ENCODE data around the gene CEND1.

Gene CEND1

DNA sequence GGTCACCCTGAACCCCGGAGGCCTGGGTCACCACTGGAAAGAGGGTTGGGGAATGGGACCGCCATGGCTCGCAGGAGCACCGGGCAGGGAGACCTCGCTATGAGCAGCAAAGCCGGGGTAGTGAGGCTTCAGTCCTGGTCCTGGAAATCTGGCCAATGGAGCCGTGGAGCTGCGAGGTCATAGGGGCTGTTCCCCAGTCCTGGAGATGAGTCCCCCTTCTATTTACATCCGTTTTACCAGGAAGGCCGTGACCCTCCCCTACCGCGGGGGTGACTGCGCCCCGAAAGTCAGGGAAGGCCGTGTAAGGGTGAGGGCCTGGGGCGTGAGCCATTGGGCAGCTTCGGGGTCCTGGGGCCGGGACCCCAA is 14.7 kb upstream of the CEND1 start:
- no CpG with 5 or more reads among the region's 18 CpGs for WGBS (ENCODE audit: extremely low coverage, insufficient coverage, low lambda C conversion rate)
- Histone ChIP-seq H3K9ac (ENCODE audit: low read length) (peak overlapping the region; percentile 91), H3K18ac (ENCODE audit: low read length) (peak overlapping the region; percentile 73), H2AK5ac (ENCODE audit: low read length) (no peak overlapping the region), H3K23ac (ENCODE audit: low read length) (peak overlapping the region; percentile 89), H3K56ac (ENCODE audit: low read length) (peak overlapping the region; percentile 88), H4K8ac (ENCODE audit: low read depth, low read length) (peak overlapping the region; percentile 77), H3K79me2 (ENCODE audit: control insufficient read depth, insufficient read depth, low read length) (peaks cover 8% of the 10 kb centered on the region), H4K5ac (ENCODE audit: low read length) (no peak overlapping the region), H2BK120ac (ENCODE audit: low read depth, low read length) (peak overlapping the region; percentile 9), H3K36me3 (ENCODE audit: control insufficient read depth, insufficient read depth, low read length) (no peaks in the 10 kb centered on the region), H3K4me1 (ENCODE audit: control insufficient read depth, low read depth, low read length) (peaks cover 4% of the 10 kb centered on the region), H3K79me1 (ENCODE audit: low read length) (peaks cover 2% of the 10 kb centered on the region), H3K27me3 (ENCODE audit: insufficient read depth, low read length, poor library complexity) (no peaks in the 10 kb centered on the region), H3K4me2 (ENCODE audit: low read length) (peak overlapping the region; percentile 91), H3K27ac (ENCODE audit: low read depth, low read length) (peak overlapping the region; percentile 58), H2BK5ac (ENCODE audit: low read length) (no peak overlapping the region), H3K4me3 (ENCODE audit: low read length) (peak overlapping the region; percentile 28), H3K4ac (ENCODE audit: low read depth, low read length) (peak overlapping the region; percentile 81), H2BK15ac (replicated peaks; ENCODE audit: low read depth) (no peak overlapping the region)
- DNase-seq: no peak

DNA sequence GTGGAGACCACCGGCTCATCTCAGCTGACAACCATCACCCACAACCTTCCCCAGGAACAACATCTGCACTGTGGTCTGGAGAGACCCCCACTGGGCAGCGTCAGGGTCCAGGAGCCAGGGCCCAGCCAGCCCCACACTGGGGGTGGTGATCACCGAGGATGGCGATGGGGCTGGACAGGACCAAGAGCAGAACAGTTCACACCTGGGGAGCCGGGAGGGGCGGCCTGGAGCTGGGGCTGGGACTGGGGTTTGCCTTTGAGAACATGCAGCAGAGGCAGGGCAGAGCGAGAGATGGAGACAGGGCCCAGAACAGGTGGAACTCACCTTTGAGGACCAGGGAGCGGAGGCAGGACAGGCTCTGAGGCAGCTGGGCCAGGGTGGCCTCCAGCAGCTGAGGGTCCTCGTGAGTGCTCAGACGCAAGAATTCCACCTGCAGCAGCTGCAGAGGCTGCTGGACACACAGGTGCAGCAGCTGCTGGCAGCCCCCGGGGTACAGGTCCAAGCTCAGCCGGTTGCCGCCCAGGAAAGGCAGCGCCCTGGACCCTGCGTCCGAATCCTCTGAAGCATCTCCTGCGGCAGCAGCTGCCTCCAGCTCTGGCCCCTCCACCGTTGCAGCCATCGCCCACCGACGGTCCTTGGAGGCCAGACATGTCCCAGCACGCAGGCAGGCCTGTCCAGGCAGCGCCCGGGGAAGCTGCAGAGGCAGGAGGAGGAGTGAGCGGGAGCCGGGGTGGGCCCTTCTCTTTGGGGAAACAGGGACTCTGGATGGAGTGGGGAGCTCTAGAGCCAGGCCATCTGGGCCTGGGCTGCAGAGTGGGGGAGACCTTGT is 14.1 kb upstream of the CEND1 start:
- Histone ChIP-seq H3K79me2 (ENCODE audit: control insufficient read depth, insufficient read depth, low read length) (peaks cover 6% of the 10 kb centered on the region), H3K4ac (ENCODE audit: low read depth, low read length) (peak overlapping the region; percentile 81), H3K79me1 (ENCODE audit: low read length) (peaks cover 2% of the 10 kb centered on the region), H4K5ac (ENCODE audit: low read length) (no peak overlapping the region), H3K4me3 (ENCODE audit: low read length) (no peak overlapping the region), H2AK5ac (ENCODE audit: low read length) (no peak overlapping the region), H2BK120ac (ENCODE audit: low read depth, low read length) (peak overlapping the region; percentile 9), H3K9ac (ENCODE audit: low read length) (peak overlapping the region; percentile 91), H3K27ac (ENCODE audit: low read depth, low read length) (no peak overlapping the region), H3K27me3 (ENCODE audit: insufficient read depth, low read length, poor library complexity) (no peaks in the 10 kb centered on the region), H3K18ac (ENCODE audit: low read length) (peak overlapping the region; percentile 73), H3K4me1 (ENCODE audit: control insufficient read depth, low read depth, low read length) (peaks cover 4% of the 10 kb centered on the region), H3K4me2 (ENCODE audit: low read length) (peak overlapping the region; percentile 91), H3K36me3 (ENCODE audit: control insufficient read depth, insufficient read depth, low read length) (no peaks in the 10 kb centered on the region), H3K56ac (ENCODE audit: low read length) (peak overlapping the region; percentile 88), H4K8ac (ENCODE audit: low read depth, low read length) (no peak overlapping the region), H3K23ac (ENCODE audit: low read length) (peak overlapping the region; percentile 89), H2BK15ac (replicated peaks; ENCODE audit: low read depth) (no peak overlapping the region), H2BK5ac (ENCODE audit: low read length) (no peak overlapping the region)
- WGBS (ENCODE audit: extremely low coverage, insufficient coverage, low lambda C conversion rate): no CpG with 5 or more reads among the region's 26 CpGs
- no peak for DNase-seq

DNA sequence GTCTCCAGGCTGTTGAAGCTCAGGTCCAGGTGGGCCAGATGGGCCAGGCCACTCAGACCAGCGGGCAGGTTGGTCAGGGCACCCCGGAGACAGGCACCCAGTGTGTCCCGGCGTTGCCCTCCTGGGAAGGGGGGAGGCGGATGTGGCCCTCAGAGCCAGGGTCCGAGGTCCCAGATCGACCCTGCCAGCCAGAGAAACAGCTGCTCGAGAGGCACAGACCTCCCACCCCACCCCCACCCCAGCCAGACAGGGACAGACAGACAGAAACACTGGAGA is 13.5 kb upstream of the CEND1 start:
- Histone ChIP-seq H3K9ac (ENCODE audit: low read length) (no peak overlapping the region), H3K4ac (ENCODE audit: low read depth, low read length) (no peak overlapping the region), H3K56ac (ENCODE audit: low read length) (no peak overlapping the region), H3K27me3 (ENCODE audit: insufficient read depth, low read length, poor library complexity) (no peaks in the 10 kb centered on the region), H3K79me2 (ENCODE audit: control insufficient read depth, insufficient read depth, low read length) (peaks cover under 1% of the 10 kb centered on the region), H4K5ac (ENCODE audit: low read length) (no peak overlapping the region), H2BK5ac (ENCODE audit: low read length) (no peak overlapping the region), H3K23ac (ENCODE audit: low read length) (no peak overlapping the region), H3K18ac (ENCODE audit: low read length) (no peak overlapping the region), H3K4me3 (ENCODE audit: low read length) (no peak overlapping the region), H4K8ac (ENCODE audit: low read depth, low read length) (no peak overlapping the region), H2BK120ac (ENCODE audit: low read depth, low read length) (no peak overlapping the region), H3K4me2 (ENCODE audit: low read length) (no peak overlapping the region), H3K36me3 (ENCODE audit: control insufficient read depth, insufficient read depth, low read length) (no peaks in the 10 kb centered on the region), H3K4me1 (ENCODE audit: control insufficient read depth, low read depth, low read length) (peaks cover 4% of the 10 kb centered on the region), H3K79me1 (ENCODE audit: low read length) (no peaks in the 10 kb centered on the region), H2BK15ac (replicated peaks; ENCODE audit: low read depth) (no peak overlapping the region), H2AK5ac (ENCODE audit: low read length) (no peak overlapping the region), H3K27ac (ENCODE audit: low read depth, low read length) (no peak overlapping the region)
- WGBS (ENCODE audit: extremely low coverage, insufficient coverage, low lambda C conversion rate): no CpG with 5 or more reads among the region's 8 CpGs
- DNase-seq: no peak

DNA sequence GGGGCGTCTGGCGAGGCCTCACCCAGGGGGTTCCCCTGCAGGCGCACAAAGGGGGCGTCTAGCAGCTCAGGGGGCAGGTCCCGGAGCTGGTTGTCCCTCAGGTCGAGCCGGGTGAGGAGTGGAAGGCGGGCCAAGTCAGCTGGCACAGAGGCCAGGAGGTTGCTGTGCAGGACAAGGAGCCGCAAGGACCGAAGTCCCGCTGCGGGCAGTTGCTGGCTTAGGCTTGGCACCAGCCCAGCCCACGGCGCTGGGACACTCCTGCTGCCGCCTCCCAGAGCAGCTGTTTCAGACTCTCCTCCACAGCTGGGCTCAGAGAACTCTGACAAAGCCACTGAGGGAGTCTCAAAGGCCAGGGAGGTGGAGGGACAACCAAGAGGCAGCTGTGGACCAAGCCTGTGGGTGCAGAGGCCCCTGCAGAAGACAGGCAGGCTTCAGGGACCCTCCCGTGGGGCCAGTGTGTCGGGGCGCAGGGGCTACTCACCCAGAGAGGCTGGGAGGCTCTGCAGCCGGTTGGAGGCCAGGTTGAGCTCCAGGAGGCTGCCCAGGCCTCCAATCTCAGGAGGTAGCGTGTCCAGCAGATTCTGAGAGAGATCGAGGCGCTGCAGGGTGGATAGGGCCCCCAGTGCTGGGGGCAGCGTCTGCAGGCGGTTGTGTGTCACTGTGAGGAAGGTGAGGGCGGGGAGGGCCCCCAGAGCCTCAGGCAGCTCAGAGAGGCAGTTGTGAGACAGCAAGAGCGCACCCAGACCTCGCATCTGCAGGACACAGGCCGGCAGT is 13.0 kb upstream of the CEND1 start:
- no peak overlapping the region for H3K18ac ChIP-seq (ENCODE audit: low read length)
- H3K9ac ChIP-seq (ENCODE audit: low read length): no peak overlapping the region
- no peaks in the 10 kb centered on the region for H3K79me2 ChIP-seq (ENCODE audit: control insufficient read depth, insufficient read depth, low read length)
- no peak overlapping the region for H3K27ac ChIP-seq (ENCODE audit: low read depth, low read length)
- no peak overlapping the region for H4K5ac ChIP-seq (ENCODE audit: low read length)
- no peaks in the 10 kb centered on the region for H3K27me3 ChIP-seq (ENCODE audit: insufficient read depth, low read length, poor library complexity)
- H3K4me1 ChIP-seq (ENCODE audit: control insufficient read depth, low read depth, low read length): peaks cover 4% of the 10 kb centered on the region
- no CpG with 5 or more reads among the region's 28 CpGs for WGBS (ENCODE audit: extremely low coverage, insufficient coverage, low lambda C conversion rate)
- H4K8ac ChIP-seq (ENCODE audit: low read depth, low read length): no peak overlapping the region
- H3K4me2 ChIP-seq (ENCODE audit: low read length): no peak overlapping the region
- no peak overlapping the region for H2BK120ac ChIP-seq (ENCODE audit: low read depth, low read length)
- no peaks in the 10 kb centered on the region for H3K79me1 ChIP-seq (ENCODE audit: low read length)
- H3K4me3 ChIP-seq (ENCODE audit: low read length): no peak overlapping the region
- H3K23ac ChIP-seq (ENCODE audit: low read length): no peak overlapping the region
- H2AK5ac ChIP-seq (ENCODE audit: low read length): no peak overlapping the region
- H3K36me3 ChIP-seq (ENCODE audit: control insufficient read depth, insufficient read depth, low read length): no peaks in the 10 kb centered on the region
- no peak overlapping the region for H2BK5ac ChIP-seq (ENCODE audit: low read length)
- no peak overlapping the region for H2BK15ac ChIP-seq (replicated peaks; ENCODE audit: low read depth)
- no peak for DNase-seq
- no peak overlapping the region for H3K56ac ChIP-seq (ENCODE audit: low read length)
- no peak overlapping the region for H3K4ac ChIP-seq (ENCODE audit: low read depth, low read length)

DNA sequence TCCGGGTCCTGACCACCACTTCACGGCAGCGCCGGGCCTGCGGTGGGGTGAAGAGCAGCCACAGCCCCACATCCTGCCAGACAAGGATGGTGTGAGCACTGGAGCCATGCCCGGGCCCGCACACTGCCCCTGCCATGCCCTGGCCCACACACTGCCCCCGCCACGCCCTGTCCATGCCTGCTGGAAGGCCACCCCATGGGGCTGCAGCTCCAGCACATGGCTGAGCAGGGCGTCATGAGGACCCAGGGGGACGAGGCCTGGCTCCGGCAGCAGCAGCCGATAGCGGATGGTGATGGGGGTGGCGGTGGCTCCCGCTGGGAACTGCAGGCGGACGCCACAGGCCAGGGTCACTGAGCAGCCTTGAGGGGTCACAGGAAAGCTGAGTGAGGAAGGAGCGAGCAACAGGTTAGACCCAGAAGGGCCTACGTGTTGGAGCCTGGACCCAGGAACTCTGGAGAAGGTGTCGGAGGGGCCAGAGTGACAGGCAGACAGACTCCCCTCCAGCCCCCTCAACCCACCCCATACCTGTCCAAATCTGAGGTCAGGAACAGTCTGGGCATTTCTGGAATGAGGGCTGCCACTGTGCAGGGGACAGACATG is 12.2 kb upstream of the CEND1 start:
- Histone ChIP-seq H2AK5ac (ENCODE audit: low read length) (no peak overlapping the region), H4K8ac (ENCODE audit: low read depth, low read length) (no peak overlapping the region), H3K79me2 (ENCODE audit: control insufficient read depth, insufficient read depth, low read length) (no peaks in the 10 kb centered on the region)

More for the DNA sequence above, 12.2 kb upstream of the CEND1 start:
- no peak overlapping the region for H3K18ac ChIP-seq (ENCODE audit: low read length)
- no peak overlapping the region for H2BK5ac ChIP-seq (ENCODE audit: low read length)
- no peak overlapping the region for H3K4ac ChIP-seq (ENCODE audit: low read depth, low read length)
- H4K5ac ChIP-seq (ENCODE audit: low read length): no peak overlapping the region
- no CpG with 5 or more reads among the region's 21 CpGs for WGBS (ENCODE audit: extremely low coverage, insufficient coverage, low lambda C conversion rate)
- DNase-seq: no peak
- H3K23ac ChIP-seq (ENCODE audit: low read length): no peak overlapping the region
- H3K4me2 ChIP-seq (ENCODE audit: low read length): no peak overlapping the region
- no peaks in the 10 kb centered on the region for H3K27me3 ChIP-seq (ENCODE audit: insufficient read depth, low read length, poor library complexity)
- no peaks in the 10 kb centered on the region for H3K36me3 ChIP-seq (ENCODE audit: control insufficient read depth, insufficient read depth, low read length)
- H3K27ac ChIP-seq (ENCODE audit: low read depth, low read length): no peak overlapping the region
- no peak overlapping the region for H2BK120ac ChIP-seq (ENCODE audit: low read depth, low read length)
- no peak overlapping the region for H2BK15ac ChIP-seq (replicated peaks; ENCODE audit: low read depth)
- peaks cover 4% of the 10 kb centered on the region for H3K4me1 ChIP-seq (ENCODE audit: control insufficient read depth, low read depth, low read length)
- H3K9ac ChIP-seq (ENCODE audit: low read length): no peak overlapping the region
- no peaks in the 10 kb centered on the region for H3K79me1 ChIP-seq (ENCODE audit: low read length)
- H3K56ac ChIP-seq (ENCODE audit: low read length): no peak overlapping the region
- H3K4me3 ChIP-seq (ENCODE audit: low read length): no peak overlapping the region
